ENCODE measurements around the gene COL8A2.

The COL8A2 gene

DNA sequence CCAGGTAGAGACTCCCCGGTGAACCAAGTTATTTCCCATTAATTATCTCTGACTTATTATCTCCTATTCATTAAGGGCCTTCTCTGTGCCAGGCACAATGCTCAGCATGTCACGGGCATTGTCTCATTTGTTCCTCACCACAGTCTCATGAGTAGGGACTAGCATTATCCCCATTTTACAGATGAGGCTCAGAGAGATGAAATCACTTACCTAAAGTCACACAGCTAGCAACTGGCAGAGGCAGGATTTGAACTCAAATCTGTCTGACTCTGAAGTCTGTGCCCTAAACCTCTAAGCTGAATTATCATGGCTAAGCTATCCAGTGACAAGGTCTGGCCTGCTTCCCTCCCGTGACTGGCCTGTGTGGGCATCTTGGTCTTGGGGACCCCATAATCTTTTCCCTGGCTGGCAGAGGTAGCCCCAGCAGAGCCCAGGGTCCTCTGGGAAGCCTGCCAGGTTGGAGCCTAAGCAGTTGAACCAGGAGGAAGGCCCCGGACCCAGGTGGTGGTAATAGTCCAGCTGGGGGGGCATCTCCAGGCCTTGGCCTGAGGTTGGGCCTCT is 35.4 kb upstream of the COL8A2 start:
- TF ChIP-seq REST (IDR thresholded peaks at IDR 0.05; ENCODE audit: insufficient read depth in 1 of 2, low read depth in 2 of 2, low read length in 2 of 2) (no peak), TAF1 (IDR thresholded peaks at IDR 0.05; ENCODE audit: borderline replicate concordance, insufficient read depth, low read length) (no peak), SIN3A (IDR thresholded peaks at IDR 0.05; ENCODE audit: borderline replicate concordance, insufficient read depth, low read length) (no peak)

- TF ChIP-seq REST (IDR thresholded peaks at IDR 0.05; ENCODE audit: insufficient read depth in 1 of 2, low read depth in 2 of 2, low read length in 2 of 2) (no peak), FOXP2 (optimal IDR thresholded peaks at IDR 0.05; ENCODE audit: borderline replicate concordance, extremely low read depth, extremely low read length, insufficient read depth) (no peak), TAF1 (IDR thresholded peaks at IDR 0.05; ENCODE audit: borderline replicate concordance, insufficient read depth, low read length) (no peak), POLR2AphosphoS5 (IDR thresholded peaks at IDR 0.05; ENCODE audit: low read depth, low read length) (no peak), SIN3A (IDR thresholded peaks at IDR 0.05; ENCODE audit: borderline replicate concordance, insufficient read depth, low read length) (no peak)
Observed at GRCh38 chr1:36159614-36160387, 34.8 kb upstream of the COL8A2 start.

GRCh38 chr1:36157973-36158826 is 33.2 kb upstream of the COL8A2 start:
- no peak for TF ChIP-seq TAF1 (IDR thresholded peaks at IDR 0.05; ENCODE audit: borderline replicate concordance, insufficient read depth, low read length)
- TF ChIP-seq POLR2AphosphoS5 (IDR thresholded peaks at IDR 0.05; ENCODE audit: low read depth, low read length): no peak
- no peak for TF ChIP-seq SIN3A (IDR thresholded peaks at IDR 0.05; ENCODE audit: borderline replicate concordance, insufficient read depth, low read length)
- TF ChIP-seq FOXP2 (optimal IDR thresholded peaks at IDR 0.05; ENCODE audit: borderline replicate concordance, extremely low read depth, extremely low read length, insufficient read depth): no peak

DNA sequence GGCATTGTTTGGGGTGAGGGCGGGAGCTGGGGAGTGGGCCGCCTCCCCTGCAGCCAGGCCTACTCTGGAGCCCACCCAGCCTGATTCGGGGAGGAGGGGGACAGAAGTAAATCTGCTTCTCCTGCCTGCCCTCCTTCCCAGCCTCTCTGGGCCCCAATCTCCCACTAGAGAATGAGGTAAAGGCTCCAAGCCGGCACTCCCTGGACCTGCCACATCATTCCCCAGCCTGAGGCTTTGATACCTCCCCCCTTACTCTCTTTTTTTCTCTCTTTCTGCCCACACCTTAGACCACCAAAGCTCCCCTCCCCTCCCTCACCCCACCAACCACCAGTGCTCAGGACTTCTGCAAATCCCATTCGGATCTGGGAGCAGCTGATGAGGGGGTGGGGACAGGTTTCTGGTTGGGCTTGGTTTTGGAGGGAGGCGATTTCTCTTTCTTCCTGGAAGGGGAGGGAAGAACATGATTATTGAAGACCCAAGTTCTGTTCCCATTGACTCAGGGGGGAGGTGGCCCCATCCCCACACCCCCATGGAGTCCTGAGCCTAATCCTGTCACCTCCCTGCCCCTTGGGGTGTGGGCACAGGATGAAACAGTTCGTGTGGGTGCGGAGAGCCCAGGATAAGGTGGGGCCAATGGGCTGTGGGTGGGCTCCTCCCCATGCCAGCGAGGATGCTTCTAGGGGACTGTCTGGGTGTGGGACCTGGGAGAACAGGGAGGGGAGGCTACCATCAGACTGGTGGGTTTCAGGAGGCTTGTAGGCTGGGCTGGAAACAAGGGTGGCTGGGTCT is 32.3 kb upstream of the COL8A2 start:
- TF ChIP-seq SIN3A (IDR thresholded peaks at IDR 0.05; ENCODE audit: borderline replicate concordance, insufficient read depth, low read length): no peak
- no peak for TF ChIP-seq POLR2AphosphoS5 (IDR thresholded peaks at IDR 0.05; ENCODE audit: low read depth, low read length)
- no peak for TF ChIP-seq REST (IDR thresholded peaks at IDR 0.05; ENCODE audit: insufficient read depth in 1 of 2, low read depth in 2 of 2, low read length in 2 of 2)
- TF ChIP-seq FOXP2 (optimal IDR thresholded peaks at IDR 0.05; ENCODE audit: borderline replicate concordance, extremely low read depth, extremely low read length, insufficient read depth): no peak
- no peak for TF ChIP-seq TAF1 (IDR thresholded peaks at IDR 0.05; ENCODE audit: borderline replicate concordance, insufficient read depth, low read length)
